Activated CD4-positive, alpha-beta T cell treated with anti-CD3 and anti-CD28 coated beads, Interleukin-2, amount 10 ng/mL, durations not matched to agents 24 days and 14 days (primary cell): ENCODE data around the gene SPATA46. TPM values are rescaled to one million over a fixed set of nuclear protein-coding genes. Genes with fewer than 3 reads are reported as not detected.

Experiments used
- DNase-seq: peaks from one replicate; pipeline ENCODE4 v3.0.0; 2022
- H3K27ac Mint-ChIP-seq: one replicate; pipeline ENCODE4 v1.8.0; 2022; ENCODE audit warnings: mild to moderate bottlenecking, mixed read lengths
- H3K27me3 Mint-ChIP-seq: one replicate; pipeline ENCODE4 v1.8.0; 2022; ENCODE audit warnings: mixed read lengths
- H3K36me3 Mint-ChIP-seq: one replicate; pipeline ENCODE4 v1.8.0; 2022; ENCODE audit warnings: low read depth, mild to moderate bottlenecking, mixed read lengths
- H3K4me1 Mint-ChIP-seq: one replicate; pipeline ENCODE4 v1.8.0; 2021; ENCODE audit warnings: mixed read lengths
- H3K4me3 Mint-ChIP-seq: one replicate; pipeline ENCODE4 v1.8.0; 2022; ENCODE audit warnings: mild to moderate bottlenecking, moderate library complexity, mixed read lengths
- H3K9me3 Mint-ChIP-seq: one replicate; pipeline ENCODE4 v1.8.0; 2021; ENCODE audit warnings: mixed read lengths
- intact Hi-C: fragments of 100-400 bp; cut with micrococcal nuclease; formaldehyde crosslinking; loops from one replicate; pipeline ENCODE4 v1.15.1; 2023
- total RNA-seq: library from RNA; stranded (reverse); gene quantifications from 2 replicates; pipeline ENCODE4 v1.2.3, GENCODE V29; 2022

The SPATA46 gene
- total RNA-seq, 1 donor from 2014 or later: not detected

GRCh38 chr1:162373072-162373427, 3.6 kb downstream of the SPATA46 start:
- DNase-seq: no peak
- Mint-ChIP-seq H3K27ac (no peak overlapping the region), H3K27me3 (no peaks in the 10 kb centered on the region), H3K4me1 (no peaks in the 10 kb centered on the region), H3K9me3 (no peaks in the 10 kb centered on the region), H3K4me3 (no peak overlapping the region), H3K36me3 (no peaks in the 10 kb centered on the region)
- intact Hi-C loops: no loop called here

- Mint-ChIP-seq H3K36me3 (no peaks in the 10 kb centered on the region), H3K27ac (no peak overlapping the region), H3K9me3 (no peaks in the 10 kb centered on the region), H3K4me3 (no peak overlapping the region), H3K27me3 (no peaks in the 10 kb centered on the region), H3K4me1 (no peaks in the 10 kb centered on the region)
- DNase-seq: no peak
- intact Hi-C loops: no loop called here
Measured at GRCh38 chr1:162372159-162373071, 4.2 kb downstream of the SPATA46 start.

GRCh38 chr1:162371611-162372010, 5.0 kb downstream of the SPATA46 start:
- H3K4me3 Mint-ChIP-seq: no peak overlapping the region
- no peak overlapping the region for H3K27ac Mint-ChIP-seq
- H3K27me3 Mint-ChIP-seq: no peaks in the 10 kb centered on the region
- DNase-seq: no peak
- H3K4me1 Mint-ChIP-seq: no peaks in the 10 kb centered on the region
- H3K36me3 Mint-ChIP-seq: no peaks in the 10 kb centered on the region
- no peaks in the 10 kb centered on the region for H3K9me3 Mint-ChIP-seq
- intact Hi-C loops: no loop called here

- no peak for DNase-seq
- no peak overlapping the region for H3K27ac Mint-ChIP-seq
- no peaks in the 10 kb centered on the region for H3K9me3 Mint-ChIP-seq
- H3K4me3 Mint-ChIP-seq: no peak overlapping the region
- H3K4me1 Mint-ChIP-seq: no peaks in the 10 kb centered on the region
- intact Hi-C loops: no loop called here
- H3K36me3 Mint-ChIP-seq: no peaks in the 10 kb centered on the region
- H3K27me3 Mint-ChIP-seq: no peaks in the 10 kb centered on the region
Measured at GRCh38 chr1:162370721-162371120, 5.9 kb downstream of the SPATA46 start.

GRCh38 chr1:162370161-162370560, 6.5 kb downstream of the SPATA46 start:
- Mint-ChIP-seq H3K4me3 (no peak overlapping the region), H3K27ac (no peak overlapping the region), H3K36me3 (no peaks in the 10 kb centered on the region), H3K9me3 (no peaks in the 10 kb centered on the region), H3K27me3 (no peaks in the 10 kb centered on the region), H3K4me1 (no peaks in the 10 kb centered on the region)
- DNase-seq: no peak
- intact Hi-C loops: no loop called here

GRCh38 chr1:162369571-162369970, 7.1 kb downstream of the SPATA46 start:
- DNase-seq: no peak
- H3K4me3 Mint-ChIP-seq: no peak overlapping the region
- H3K27ac Mint-ChIP-seq: no peak overlapping the region
- H3K27me3 Mint-ChIP-seq: no peaks in the 10 kb centered on the region
- H3K4me1 Mint-ChIP-seq: no peaks in the 10 kb centered on the region
- no peaks in the 10 kb centered on the region for H3K9me3 Mint-ChIP-seq
- intact Hi-C loops: no loop called here
- no peaks in the 10 kb centered on the region for H3K36me3 Mint-ChIP-seq

GRCh38 chr1:162368451-162368850, 8.2 kb downstream of the SPATA46 start:
- no peak overlapping the region for H3K4me3 Mint-ChIP-seq
- intact Hi-C loops: no loop called here
- no peak overlapping the region for H3K27ac Mint-ChIP-seq
- no peaks in the 10 kb centered on the region for H3K36me3 Mint-ChIP-seq
- no peaks in the 10 kb centered on the region for H3K9me3 Mint-ChIP-seq
- H3K4me1 Mint-ChIP-seq: no peaks in the 10 kb centered on the region
- H3K27me3 Mint-ChIP-seq: no peaks in the 10 kb centered on the region
- no peak for DNase-seq

GRCh38 chr1:162367772-162368171, 8.9 kb downstream of the SPATA46 start:
- Mint-ChIP-seq H3K27ac (no peak overlapping the region), H3K27me3 (no peaks in the 10 kb centered on the region)

GRCh38 chr1:162367073-162367472, 9.6 kb downstream of the SPATA46 start:
- H3K36me3 Mint-ChIP-seq: no peaks in the 10 kb centered on the region
- no peak for DNase-seq
- intact Hi-C loops: no loop called here
- H3K27ac Mint-ChIP-seq: no peak overlapping the region
- H3K4me3 Mint-ChIP-seq: no peak overlapping the region
- no peaks in the 10 kb centered on the region for H3K4me1 Mint-ChIP-seq
- H3K9me3 Mint-ChIP-seq: no peaks in the 10 kb centered on the region
- no peaks in the 10 kb centered on the region for H3K27me3 Mint-ChIP-seq

More at GRCh38 chr1:162367772-162368171, 8.9 kb downstream of the SPATA46 start:
- H3K9me3 Mint-ChIP-seq: no peaks in the 10 kb centered on the region
- H3K4me1 Mint-ChIP-seq: no peaks in the 10 kb centered on the region
- no peak overlapping the region for H3K4me3 Mint-ChIP-seq
- intact Hi-C loops: no loop called here
- no peaks in the 10 kb centered on the region for H3K36me3 Mint-ChIP-seq
- DNase-seq: no peak

GRCh38 chr1:162366671-162367070, 10.0 kb downstream of the SPATA46 start:
- Mint-ChIP-seq H3K9me3 (no peaks in the 10 kb centered on the region), H3K4me1 (no peaks in the 10 kb centered on the region), H3K4me3 (no peak overlapping the region), H3K27me3 (no peaks in the 10 kb centered on the region), H3K36me3 (no peaks in the 10 kb centered on the region), H3K27ac (no peak overlapping the region)
- intact Hi-C loops: no loop called here
- no peak for DNase-seq

GRCh38 chr1:162366149-162366548, 10.5 kb downstream of the SPATA46 start:
- no peak for DNase-seq
- Mint-ChIP-seq H3K9me3 (no peaks in the 10 kb centered on the region), H3K4me3 (no peak overlapping the region), H3K4me1 (no peaks in the 10 kb centered on the region), H3K27ac (no peak overlapping the region), H3K36me3 (no peaks in the 10 kb centered on the region), H3K27me3 (no peaks in the 10 kb centered on the region)
- intact Hi-C loops: no loop called here

GRCh38 chr1:162365284-162366020, 11.2 kb downstream of the SPATA46 start:
- Mint-ChIP-seq H3K4me3 (no peak overlapping the region), H3K27me3 (no peaks in the 10 kb centered on the region), H3K9me3 (no peaks in the 10 kb centered on the region), H3K4me1 (no peaks in the 10 kb centered on the region), H3K36me3 (no peaks in the 10 kb centered on the region), H3K27ac (no peak overlapping the region)
- no peak for DNase-seq
- intact Hi-C loops: no loop called here

- no peaks in the 10 kb centered on the region for H3K4me1 Mint-ChIP-seq
- H3K4me3 Mint-ChIP-seq: no peak overlapping the region
- no peak for DNase-seq
- no peaks in the 10 kb centered on the region for H3K27me3 Mint-ChIP-seq
- no peaks in the 10 kb centered on the region for H3K36me3 Mint-ChIP-seq
- H3K9me3 Mint-ChIP-seq: no peaks in the 10 kb centered on the region
- H3K27ac Mint-ChIP-seq: no peak overlapping the region
- intact Hi-C loops: no loop called here
Measured at GRCh38 chr1:162364498-162364897, 12.2 kb downstream of the SPATA46 start.

- no peak overlapping the region for H3K27ac Mint-ChIP-seq
- no peaks in the 10 kb centered on the region for H3K27me3 Mint-ChIP-seq
Measured at GRCh38 chr1:162363823-162364222, 12.8 kb downstream of the SPATA46 start.

More at GRCh38 chr1:162363823-162364222, 12.8 kb downstream of the SPATA46 start:
- H3K9me3 Mint-ChIP-seq: no peaks in the 10 kb centered on the region
- no peak overlapping the region for H3K4me3 Mint-ChIP-seq
- no peak for DNase-seq
- no peaks in the 10 kb centered on the region for H3K36me3 Mint-ChIP-seq
- no peaks in the 10 kb centered on the region for H3K4me1 Mint-ChIP-seq
- intact Hi-C loops: no loop called here
